Muscle layer of duodenum (tissue), 2 donors: ENCODE results near the gene PYGB.

Experiments used
- H3K27ac ChIP-seq: one replicate; pipeline ENCODE4 v1.7.0; 2013; ENCODE audit warnings: mild to moderate bottlenecking, low read length
- H3K27me3 ChIP-seq: one replicate; pipeline ENCODE4 v1.7.0; 2013; ENCODE audit warnings: low read depth, mild to moderate bottlenecking, control low read depth, low read length
- H3K36me3 ChIP-seq, 2 donors: one replicate each; pipeline ENCODE4 v1.7.0; 2013; ENCODE audit warnings: low read length in 2 of 2, control low read depth in 1 of 2, mild to moderate bottlenecking in 1 of 2; ENCODE audit not compliant: insufficient read depth in 2 of 2, control insufficient read depth in 1 of 2
- H3K4me1 ChIP-seq, 2 donors: one replicate each; pipeline ENCODE4 v1.7.0; 2013; ENCODE audit warnings: low read length in 2 of 2, mild to moderate bottlenecking in 2 of 2, control low read depth in 1 of 2, moderate library complexity in 1 of 2; ENCODE audit not compliant: insufficient read depth in 2 of 2, control insufficient read depth in 1 of 2
- H3K4me3 ChIP-seq, 2 donors: one replicate each; pipeline ENCODE4 v1.7.0; 2013; ENCODE audit warnings: low read length in 2 of 2, low read depth in 1 of 2, mild to moderate bottlenecking in 1 of 2
- H3K9me3 ChIP-seq, 2 donors: one replicate each; pipeline ENCODE4 v1.7.0; 2013; ENCODE audit warnings: low read length in 2 of 2, control low read depth in 1 of 2, mild to moderate bottlenecking in 1 of 2; ENCODE audit not compliant: control insufficient read depth in 1 of 2
- donor health status: healthy.

Gene PYGB

DNA sequence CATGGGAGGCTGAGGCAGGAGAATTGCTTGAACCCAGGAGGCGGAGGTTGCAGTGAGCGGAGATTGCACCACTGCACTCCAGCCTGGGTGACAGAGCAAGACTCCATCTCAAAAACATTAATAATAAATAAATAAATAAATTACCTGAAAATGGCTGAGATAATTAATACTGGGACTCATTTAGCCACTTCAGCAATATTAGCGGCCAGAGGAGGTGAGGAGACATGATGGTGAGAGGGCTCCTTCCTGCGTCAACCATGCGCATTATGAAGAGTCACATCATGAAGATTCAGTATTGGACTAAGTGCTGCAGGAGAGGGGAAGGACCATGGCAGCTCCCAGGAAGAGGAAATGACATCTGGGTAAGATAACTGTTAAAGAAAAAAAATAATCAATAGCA, 2.9 kb upstream of the PYGB start:
- H3K36me3 ChIP-seq = no peaks in the 10 kb centered on the region
- peaks cover 3 to 19% of the 10 kb centered on the region in 2 donors for H3K4me1 ChIP-seq
- no peaks in the 10 kb centered on the region for H3K27me3 ChIP-seq
- no peak overlapping the region for H3K27ac ChIP-seq
- no peak overlapping the region for H3K4me3 ChIP-seq
- H3K9me3 ChIP-seq = no peaks in the 10 kb centered on the region

DNA sequence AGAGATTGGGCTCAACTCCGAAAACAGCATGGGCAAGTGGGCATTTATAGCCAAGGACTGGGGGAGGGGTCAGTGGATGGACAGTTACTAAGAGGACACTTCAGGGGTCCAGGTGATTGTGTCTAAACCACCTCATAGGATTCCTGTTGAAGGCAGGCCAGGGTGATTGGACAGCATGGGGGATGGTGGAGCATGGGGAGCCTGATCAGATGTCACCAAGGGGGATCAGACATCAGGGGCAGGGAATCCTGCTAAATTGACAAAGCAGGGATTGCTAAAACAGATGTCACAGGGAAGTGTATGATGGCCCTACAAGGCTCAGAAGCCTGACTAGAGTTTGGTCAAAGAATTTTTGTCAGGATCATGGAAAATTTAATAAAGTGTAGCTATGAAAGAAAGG, 2.4 kb upstream of the PYGB start:
- Histone ChIP-seq H3K36me3 (no peaks in the 10 kb centered on the region), H3K4me1 (peaks cover 3 to 24% of the 10 kb centered on the region in 2 donors), H3K9me3 (no peaks in the 10 kb centered on the region), H3K27ac (no peak overlapping the region), H3K27me3 (no peaks in the 10 kb centered on the region), H3K4me3 (no peak overlapping the region)

- Histone ChIP-seq H3K4me1 (peaks cover 3 to 25% of the 10 kb centered on the region in 2 donors), H3K9me3 (no peaks in the 10 kb centered on the region), H3K27me3 (no peaks in the 10 kb centered on the region), H3K4me3 (peak overlapping the region in 1 of 2 donors; percentile 60), H3K27ac (no peak overlapping the region), H3K36me3 (no peaks in the 10 kb centered on the region)
These were observed 1.5 kb upstream of the PYGB start for GRCh38 chr20:25246182-25246999.

DNA sequence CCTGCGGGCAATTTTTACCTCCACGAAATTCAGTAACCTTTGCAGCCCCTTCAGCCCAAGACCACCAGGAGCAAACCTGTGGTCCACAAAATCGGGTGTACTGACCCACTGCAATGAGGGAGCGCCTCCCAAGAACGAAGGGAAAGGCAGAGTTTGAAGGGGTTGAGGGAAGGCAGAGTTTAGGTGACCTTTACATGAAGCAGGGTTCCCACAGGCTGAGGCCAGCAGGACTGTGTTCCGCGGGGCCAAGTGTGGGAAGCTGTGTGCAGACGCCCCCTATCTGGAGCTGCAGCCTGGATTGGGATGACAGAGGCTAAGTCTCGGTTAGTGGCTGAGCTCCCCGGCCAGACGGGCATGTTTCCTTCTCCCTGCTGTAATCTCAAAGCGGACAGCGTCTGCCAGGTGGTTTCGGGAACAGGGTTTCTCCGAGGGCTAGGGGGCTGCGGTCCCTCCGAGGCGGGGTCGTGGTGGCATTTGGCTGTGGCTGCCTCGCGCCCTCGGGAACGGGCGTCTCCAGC, 826 bp upstream of the PYGB start:
- peak overlapping the region; percentile 60 to 90 for H3K4me3 ChIP-seq
- H3K27ac ChIP-seq = no peak overlapping the region
- H3K27me3 ChIP-seq = no peaks in the 10 kb centered on the region
- no peaks in the 10 kb centered on the region for H3K36me3 ChIP-seq
- peaks cover 3 to 30% of the 10 kb centered on the region in 2 donors for H3K4me1 ChIP-seq
- H3K9me3 ChIP-seq = no peaks in the 10 kb centered on the region

DNA sequence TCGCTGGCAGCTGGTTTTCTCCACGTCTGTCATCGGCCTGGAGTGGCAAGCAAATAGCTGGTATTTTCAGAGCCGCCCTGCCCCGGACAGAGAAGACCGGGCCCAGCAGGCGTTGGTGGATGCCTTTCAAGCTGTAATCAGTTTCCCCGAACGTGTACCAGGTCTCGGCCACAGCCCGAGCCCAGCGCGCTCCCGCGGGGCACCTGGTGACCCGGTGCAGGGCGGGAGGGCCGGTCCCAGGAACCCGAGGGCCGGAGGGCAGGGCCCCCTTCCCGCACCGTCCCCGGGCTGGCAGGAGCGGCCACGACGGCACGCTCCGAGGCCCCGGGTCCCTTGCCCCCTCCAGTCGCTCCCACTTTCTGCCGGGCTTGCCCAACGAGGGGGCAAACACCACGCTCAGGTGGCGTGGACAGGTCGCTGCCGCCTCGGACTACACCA, 348 bp upstream of the PYGB start:
- Histone ChIP-seq H3K27me3 (no peaks in the 10 kb centered on the region), H3K36me3 (no peaks in the 10 kb centered on the region), H3K27ac (no peak overlapping the region), H3K4me3 (peak overlapping the region; percentile 60 to 90), H3K4me1 (peaks cover 3 to 35% of the 10 kb centered on the region in 2 donors), H3K9me3 (no peaks in the 10 kb centered on the region)

DNA sequence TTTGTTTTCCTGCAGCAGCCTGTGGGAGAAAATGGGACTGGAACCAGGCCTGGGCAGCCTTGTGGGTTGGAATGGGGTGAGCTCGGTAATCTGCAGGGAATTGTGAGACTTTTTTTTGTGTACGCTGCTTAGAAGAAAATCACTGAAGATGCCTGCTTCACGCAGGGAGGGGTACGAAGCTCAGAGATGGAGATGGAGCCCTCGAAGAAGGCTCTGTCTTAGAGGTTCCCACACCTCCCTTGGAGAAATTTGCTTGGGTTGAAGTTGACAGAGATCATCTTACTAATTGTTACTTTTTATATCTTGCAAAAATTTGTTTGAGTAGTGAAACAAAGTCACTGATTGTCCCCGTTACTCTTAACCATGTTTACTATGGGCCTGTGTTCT, 894 bp downstream of the PYGB start:
- Histone ChIP-seq H3K4me1 (peaks cover 3 to 40% of the 10 kb centered on the region in 2 donors), H3K27me3 (no peaks in the 10 kb centered on the region), H3K9me3 (no peaks in the 10 kb centered on the region), H3K27ac (peak overlapping the region; percentile 68), H3K36me3 (no peaks in the 10 kb centered on the region), H3K4me3 (peak overlapping the region; percentile 87 to 90)

DNA sequence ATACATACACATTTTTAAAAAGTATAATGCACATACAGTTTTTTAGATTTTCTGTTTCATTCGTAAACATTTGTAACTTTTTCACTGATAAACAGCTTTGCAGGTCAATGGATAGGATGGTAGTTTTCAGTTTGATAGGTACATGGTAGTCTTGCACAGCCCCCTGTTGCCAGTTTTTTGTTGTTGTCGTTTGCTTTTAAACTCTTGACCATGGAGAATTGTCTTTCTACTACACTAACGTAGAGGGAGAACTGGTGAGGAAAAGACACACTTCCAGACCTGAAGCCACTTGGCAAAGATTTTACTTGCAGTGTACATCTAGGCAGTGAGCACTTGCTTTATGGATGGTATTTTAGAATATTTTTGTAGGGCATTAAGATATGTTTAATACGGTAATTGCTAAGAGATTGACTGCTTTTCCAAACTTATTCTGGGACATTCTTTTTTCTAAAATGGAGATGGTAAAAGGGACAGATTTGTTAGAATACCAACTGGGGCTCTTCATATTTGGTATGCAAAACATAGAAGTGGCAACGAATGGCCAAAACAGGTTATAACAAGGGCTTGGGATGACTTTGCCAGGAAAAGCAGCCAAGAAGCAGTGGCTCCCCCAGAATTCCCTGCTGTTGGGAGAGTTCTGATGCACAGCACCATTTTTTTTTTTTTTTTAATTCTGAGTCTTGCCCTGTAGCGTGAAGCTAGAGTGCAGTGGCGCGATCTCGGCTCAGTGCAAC, 1.5 kb downstream of the PYGB start:
- Histone ChIP-seq H3K27me3 (no peaks in the 10 kb centered on the region), H3K4me1 (peaks cover 3 to 40% of the 10 kb centered on the region in 2 donors), H3K4me3 (peak overlapping the region; percentile 87 to 90), H3K27ac (peak overlapping the region; percentile 68), H3K36me3 (no peaks in the 10 kb centered on the region), H3K9me3 (no peaks in the 10 kb centered on the region)

GRCh38 chr20:25250508-25250907, 2.6 kb downstream of the PYGB start:
- no peak overlapping the region for H3K27ac ChIP-seq
- no peaks in the 10 kb centered on the region for H3K27me3 ChIP-seq
- no peaks in the 10 kb centered on the region for H3K36me3 ChIP-seq
- H3K9me3 ChIP-seq = no peaks in the 10 kb centered on the region
- H3K4me1 ChIP-seq = peaks cover 3 to 44% of the 10 kb centered on the region in 2 donors
- H3K4me3 ChIP-seq = peak overlapping the region in 1 of 2 donors; percentile 90

- H3K36me3 ChIP-seq = no peaks in the 10 kb centered on the region
- H3K9me3 ChIP-seq = no peaks in the 10 kb centered on the region
- H3K27me3 ChIP-seq = no peaks in the 10 kb centered on the region
- no peak overlapping the region for H3K27ac ChIP-seq
- H3K4me3 ChIP-seq = no peak overlapping the region
- H3K4me1 ChIP-seq = peaks cover 5 to 47% of the 10 kb centered on the region in 2 donors
These were observed 3.1 kb downstream of the PYGB start for GRCh38 chr20:25251019-25251418.

DNA sequence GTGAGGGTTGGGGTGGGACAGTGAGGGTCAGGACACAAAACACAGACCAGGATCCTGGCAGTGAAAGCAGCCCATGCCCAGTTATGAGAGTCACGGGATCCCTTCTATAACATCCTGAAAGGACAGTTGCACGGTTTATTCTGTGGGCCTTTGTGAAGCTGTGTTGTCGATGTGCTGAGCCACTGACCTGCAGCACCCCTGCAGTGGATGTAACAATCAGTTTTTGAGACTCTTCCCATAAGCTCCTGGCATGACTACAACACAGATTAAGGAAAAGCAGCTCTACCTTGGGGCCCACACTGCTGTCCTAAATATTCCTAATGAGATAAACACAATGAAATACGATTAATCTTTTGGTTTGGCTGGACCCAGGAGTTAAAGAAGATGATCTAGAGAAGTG, 3.7 kb downstream of the PYGB start:
- Histone ChIP-seq H3K4me3 (no peak overlapping the region), H3K27ac (no peak overlapping the region)

DNA sequence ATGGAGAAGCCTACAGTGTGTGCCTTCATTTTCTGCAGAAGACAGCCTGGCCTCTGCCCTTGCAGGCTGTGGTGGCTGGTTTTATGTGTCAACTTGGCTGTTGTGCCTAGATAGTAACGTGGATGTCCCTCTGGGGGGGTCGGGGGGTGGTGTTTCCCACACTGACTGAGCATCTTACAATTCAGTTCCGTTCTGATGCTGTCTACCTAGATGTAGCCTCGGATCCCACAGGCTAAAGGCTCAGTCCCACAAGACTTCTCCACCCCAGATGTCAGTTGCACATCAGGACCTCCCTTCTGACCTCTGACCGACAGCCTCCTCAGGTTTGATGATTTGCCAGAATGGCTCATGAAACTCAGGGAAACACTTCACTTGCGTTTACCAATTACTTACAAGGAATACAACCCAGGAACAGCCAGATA, 4.4 kb downstream of the PYGB start:
- no peak overlapping the region for H3K4me3 ChIP-seq
- H3K9me3 ChIP-seq = no peaks in the 10 kb centered on the region
- peaks cover 6 to 53% of the 10 kb centered on the region in 2 donors for H3K4me1 ChIP-seq
- H3K27me3 ChIP-seq = no peaks in the 10 kb centered on the region
- no peaks in the 10 kb centered on the region for H3K36me3 ChIP-seq
- no peak overlapping the region for H3K27ac ChIP-seq

More for the DNA sequence above, 3.7 kb downstream of the PYGB start:
- Histone ChIP-seq H3K27me3 (no peaks in the 10 kb centered on the region), H3K36me3 (no peaks in the 10 kb centered on the region), H3K9me3 (no peaks in the 10 kb centered on the region), H3K4me1 (peaks cover 6 to 53% of the 10 kb centered on the region in 2 donors)
